GM21529 (cell line): ENCODE results near the gene CHL1.

Source experiments
- ATAC-seq: cut with Tn5 transposase; IDR thresholded peaks from one replicate; pipeline ENCODE4 v1.9.1; 2021; ENCODE audit not compliant: unreplicated experiment

CHL1 gene

GRCh38 chr3:196311-197148 is at the start of gene CHL1:
TSS of gene CHL1 (plus strand) at chr3:196763. CDS start at chr3:319777, 123,014 bp downstream.
- ATAC-seq, result no peak

GRCh38 chr3:151614-152189 is 44.9 kb upstream of the CHL1 start:
- no peak for ATAC-seq

- ATAC-seq, result no peak
Observed at GRCh38 chr3:159974-160373, 36.6 kb upstream of the CHL1 start.

GRCh38 chr3:166071-166470 is 30.5 kb upstream of the CHL1 start:
- no peak for ATAC-seq

GRCh38 chr3:166799-167198 is 29.8 kb upstream of the CHL1 start:
- ATAC-seq, result no peak

- ATAC-seq, result peak; percentile 91
Observed at GRCh38 chr3:173886-174285, 22.7 kb upstream of the CHL1 start.

GRCh38 chr3:184976-185375 is 11.6 kb upstream of the CHL1 start:
- ATAC-seq, result no peak

GRCh38 chr3:192215-192929 is 4.2 kb upstream of the CHL1 start:
- ATAC-seq, result peak; percentile 91

- ATAC-seq, result no peak
Observed at GRCh38 chr3:194001-194400, 2.6 kb upstream of the CHL1 start.

GRCh38 chr3:194421-194820 is 2.1 kb upstream of the CHL1 start:
- ATAC-seq, result no peak

- ATAC-seq, result no peak
Observed at GRCh38 chr3:195666-196065, 897 bp upstream of the CHL1 start.

- peak; percentile 30 for ATAC-seq
Observed at GRCh38 chr3:197149-197827, 725 bp downstream of the CHL1 start.

GRCh38 chr3:197828-198491 is 1.4 kb downstream of the CHL1 start:
- peak; percentile 41 for ATAC-seq

- no peak for ATAC-seq
Observed at GRCh38 chr3:199835-200234, 3.3 kb downstream of the CHL1 start.

- no peak for ATAC-seq
Observed at GRCh38 chr3:200758-201325, 4.3 kb downstream of the CHL1 start.

GRCh38 chr3:204102-204501 is 7.5 kb downstream of the CHL1 start:
- no peak for ATAC-seq

GRCh38 chr3:207973-208372 is 11.4 kb downstream of the CHL1 start:
- no peak for ATAC-seq

- no peak for ATAC-seq
Observed at GRCh38 chr3:210669-211068, 14.1 kb downstream of the CHL1 start.

GRCh38 chr3:212432-212831 is 15.9 kb downstream of the CHL1 start:
- peak; percentile 96 for ATAC-seq

- no peak for ATAC-seq
Observed at GRCh38 chr3:217099-217813, 20.7 kb downstream of the CHL1 start.
